Cardiac fibroblast (primary cell): ENCODE results near the gene DLX6.

Experiments
- DNase-seq, 2 donors: peaks; one replicate each; pipeline versions ENCODE4 v3.0.0 to v3.0.0-alpha.2; 2010; ENCODE audit warnings: low read depth in 2 of 2
- H3K4me3 ChIP-seq, 2 donors: replicated peaks in 1 of 2; 1 replicate in 1 of 2; 2 replicates in 1 of 2; pipeline ENCODE4 v1.5.1; 2011; ENCODE audit warnings: low read depth in 2 of 2, low read length in 2 of 2, mild to moderate bottlenecking in 2 of 2, moderate library complexity in 1 of 2
- CTCF ChIP-seq: IDR thresholded peaks from one replicate; pipeline ENCODE4 v1.5.1; 2011; ENCODE audit warnings: low read depth, mild to moderate bottlenecking, low read length, inconsistent platforms

DLX6 gene

DNA sequence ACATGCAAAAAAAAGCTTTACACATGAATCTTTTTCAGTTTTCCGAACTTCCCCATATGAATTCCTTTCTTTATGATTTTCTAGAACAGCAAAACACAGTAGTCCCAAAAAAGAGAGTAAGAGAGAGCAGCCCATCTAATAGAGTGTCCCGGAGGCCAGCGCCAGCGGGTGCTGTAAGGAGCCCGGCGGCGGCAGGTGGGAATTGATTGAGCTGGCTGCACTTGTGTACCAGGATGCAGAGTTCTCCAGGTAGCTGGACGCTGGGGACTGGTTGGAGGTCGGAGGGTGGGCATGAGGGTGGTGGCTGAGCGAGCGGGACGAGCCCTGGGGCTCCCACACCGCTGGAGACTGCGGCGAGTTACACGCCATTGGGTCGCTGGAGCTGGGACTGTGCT, 15.2 kb downstream of the DLX6 start:
- DNase-seq, result no peak
- no peak overlapping the region for H3K4me3 ChIP-seq
- no peak for TF ChIP-seq CTCF

DNA sequence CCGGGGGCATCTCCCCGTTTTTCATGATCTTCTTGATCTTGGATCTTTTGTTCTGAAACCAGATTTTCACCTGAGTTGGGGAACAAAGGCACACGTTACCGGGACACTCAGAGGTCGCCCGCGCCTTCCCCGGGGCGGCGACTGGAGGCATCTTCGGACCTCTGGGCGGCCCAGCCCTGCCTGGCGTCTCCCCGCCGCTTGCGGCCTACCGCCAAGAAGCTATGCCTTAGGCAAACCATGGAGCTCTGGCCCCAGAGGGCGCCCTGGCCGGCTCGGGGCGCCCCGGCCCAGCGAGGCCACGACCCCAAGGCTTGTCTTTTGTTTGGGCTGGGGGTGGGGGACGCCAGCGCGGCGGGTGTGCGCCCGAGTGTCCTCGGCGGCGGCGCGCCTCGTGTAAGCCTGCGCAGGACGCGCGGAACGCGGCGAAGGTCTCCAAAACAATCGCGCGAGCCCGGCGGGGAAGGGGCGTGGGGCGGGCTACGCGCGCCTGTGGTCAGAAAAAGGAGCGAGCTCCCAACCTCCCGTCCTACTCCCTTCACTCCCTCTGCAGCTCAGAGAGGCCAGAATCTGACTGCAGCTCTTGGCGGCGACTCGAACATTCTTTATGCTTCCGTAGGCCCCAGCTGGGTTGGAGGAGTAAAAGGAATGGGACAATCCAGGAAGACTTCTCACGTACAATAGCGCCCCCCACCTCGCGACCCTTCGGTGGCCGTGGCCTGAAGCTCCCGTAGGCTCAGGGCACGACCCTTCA, 15.8 kb downstream of the DLX6 start:
- DNase-seq, result no peak
- no peak overlapping the region for H3K4me3 ChIP-seq

DNA sequence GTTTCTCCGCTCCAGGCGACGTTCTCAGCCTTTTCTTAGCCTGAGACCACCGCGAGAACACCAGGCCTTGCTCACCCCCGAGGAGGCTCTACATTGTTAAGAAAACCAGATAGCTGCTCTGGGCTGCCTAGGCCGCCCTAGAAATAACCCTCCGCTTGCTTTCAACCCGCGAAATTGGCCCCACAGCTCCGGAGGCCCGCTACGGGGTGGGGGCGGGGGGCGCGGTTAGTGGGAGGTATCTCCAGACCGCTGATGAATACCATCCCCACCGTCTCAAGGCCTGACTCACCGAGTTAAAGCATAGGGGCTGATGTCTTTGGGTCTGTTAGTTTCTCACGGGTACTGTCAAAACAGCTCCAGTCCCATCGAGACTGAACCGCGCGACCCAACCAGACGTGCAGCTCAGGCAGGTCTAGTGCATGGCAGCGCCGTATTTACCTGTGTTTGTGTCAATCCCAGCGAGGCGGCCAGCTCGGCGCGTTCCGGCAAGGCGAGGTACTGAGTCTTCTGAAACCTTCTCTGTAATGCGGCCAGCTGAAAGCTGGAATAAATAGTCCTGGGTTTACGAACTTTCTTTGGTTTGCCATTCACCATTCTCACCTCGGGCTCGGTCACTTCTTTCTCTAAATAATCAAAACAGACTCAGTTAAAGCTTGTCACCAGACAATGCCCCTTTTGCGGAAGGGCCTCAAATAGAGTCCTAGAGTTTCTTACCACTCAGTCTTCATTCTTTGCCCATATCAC, 16.6 kb downstream of the DLX6 start:
- H3K4me3 ChIP-seq, result no peak overlapping the region
- DNase-seq, result no peak
- no peak for TF ChIP-seq CTCF

More for the DNA sequence above, 15.8 kb downstream of the DLX6 start:
- TF ChIP-seq CTCF, result no peak

DNA sequence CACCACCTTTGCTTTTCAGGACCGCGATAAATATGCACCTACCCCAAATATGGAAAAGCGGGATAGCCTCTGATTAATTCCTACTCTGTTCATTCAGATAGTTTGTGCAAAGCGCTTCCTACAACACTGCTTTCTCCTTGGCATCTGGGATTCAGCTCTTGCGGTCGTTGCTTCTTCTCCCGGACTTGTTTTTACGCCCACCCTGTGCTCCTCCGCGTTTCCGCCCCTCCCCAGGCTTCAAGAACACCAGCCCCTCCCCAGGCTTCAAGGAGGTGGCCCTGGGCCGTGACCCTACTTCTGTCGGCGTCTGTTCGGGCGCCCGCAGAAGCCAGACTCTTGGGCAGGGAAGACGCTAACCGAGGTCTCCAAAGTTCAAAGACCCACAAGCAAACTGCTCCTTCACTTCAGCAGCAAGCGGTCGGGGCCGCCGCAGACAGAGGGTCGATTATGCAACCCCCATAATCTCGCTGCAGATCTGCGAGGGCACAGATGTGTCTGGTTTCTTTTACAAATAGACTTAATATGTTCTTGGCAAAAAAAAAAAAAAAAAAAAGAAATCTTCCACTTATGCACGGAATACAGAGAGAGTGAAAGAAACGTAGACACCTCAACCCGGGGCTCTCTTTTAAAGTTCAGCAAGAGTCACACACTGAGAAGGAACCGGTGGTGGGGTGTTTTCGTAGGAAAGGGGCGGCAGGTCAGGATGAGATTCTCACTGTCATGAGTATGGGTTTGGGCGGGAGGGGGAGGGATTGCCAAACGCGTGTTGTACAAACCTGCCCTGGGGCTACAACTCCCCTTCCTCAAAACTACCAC, 17.3 kb downstream of the DLX6 start:
- no peak for TF ChIP-seq CTCF
- DNase-seq, result no peak
- no peak overlapping the region for H3K4me3 ChIP-seq

GRCh38 chr7:97024209-97025129, 19.1 kb downstream of the DLX6 start, which contains the start of gene DLX5:
Gene DLX5, minus strand, starts transcription at chr7:97024831. Its CDS starts 208 bp downstream, at chr7:97024623.
- DNase-seq, result peak in 1 of 2 donors; percentile 28
- no peak for TF ChIP-seq CTCF
- peak within 1 kb of the TSS in 1 of 2 donors; percentile 34 for H3K4me3 ChIP-seq

- no peak for DNase-seq
- no peak for TF ChIP-seq CTCF
- no peak overlapping the region for H3K4me3 ChIP-seq
Measured at GRCh38 chr7:97025130-97025499, 19.8 kb downstream of the DLX6 start.
